HepG2 (cell line): ENCODE measurements around the gene UBE2C. TPM values are rescaled to one million over a fixed set of nuclear protein-coding genes. Genes with fewer than 3 reads are reported as not detected.

Experiments used
- ATAC-seq: fragments of 200-7000 bp; cut with Tn5 transposase; 3 replicates; pipeline ENCODE4 v1.9.1; 2020; ENCODE audit warnings: mild to moderate bottlenecking, moderate library complexity
- BruUV-seq: library from RNA; stranded (reverse); fragments of 400-500 nt; replicated peaks from 2 replicates; lab custom pipeline; 2021; lab: Mats Ljungman, UMichigan
- CTCF ChIA-PET: fragments of 300-600 bp; formaldehyde crosslinking; extraction: SDS; loops from one replicate; lab custom pipeline; 2021; ENCODE audit warnings: low total read pairs, inconsistent platforms, low intra/inter-chr PET ratio; lab: Yijun Ruan, JAX
- POLR2A ChIA-PET: fragments of 350-600 bp; sonication (Branson Sonifier 250); formaldehyde crosslinking; loops from one replicate; lab custom pipeline; 2020; ENCODE audit warnings: antibody characterized with exemption, inconsistent platforms; lab: Yijun Ruan, JAX
- DNase-seq: peaks from one replicate; pipeline ENCODE4 v3.0.0-alpha.2; 2015; ENCODE audit warnings: low spot score
- FAIRE-seq: peaks from 3 replicates; lab custom pipeline; 2011; peaks lifted over from hg19 to GRCh38; lab: Jason Lieb, UNC
- H2AFZ ChIP-seq: one replicate; pipeline ENCODE4 v1.6.1; 2011; ENCODE audit warnings: low read length, inconsistent platforms
- H3K27ac ChIP-seq: fragments of 300-600 bp; 3 replicates; pipeline ENCODE4 v1.8.0; 2011; ENCODE audit warnings: mixed run types, mild to moderate bottlenecking, mixed read lengths, low read length, inconsistent platforms; ENCODE audit not compliant: insufficient read depth; ENCODE audit errors: extremely low read length
- H3K27me3 ChIP-seq, 2 experiments: fragments of 200-600 bp in 1 of 2; 2 replicates in 1 of 2; 3 replicates in 1 of 2; pipeline versions ENCODE4 v1.6.0 to v1.8.0; 2011; ENCODE audit warnings: low read length in 2 of 2, mild to moderate bottlenecking in 2 of 2, moderate library complexity in 2 of 2, inconsistent platforms in 1 of 2; ENCODE audit not compliant: insufficient read depth in 2 of 2, control insufficient read depth in 1 of 2
- H3K36me3 ChIP-seq, 2 experiments: fragments of 200-600 bp in 1 of 2; replicated peaks in 1 of 2; 2 replicates in 1 of 2; 3 replicates in 1 of 2; pipeline versions ENCODE4 v1.5.1 to v1.8.0; 2011; ENCODE audit warnings: low read length in 2 of 2, inconsistent platforms in 1 of 2; ENCODE audit not compliant: insufficient read depth in 2 of 2, control insufficient read depth in 1 of 2
- H3K4me1 ChIP-seq: 2 replicates; pipeline ENCODE4 v1.5.1; 2012; ENCODE audit warnings: low read length, inconsistent platforms; ENCODE audit not compliant: insufficient read depth
- H3K4me2 ChIP-seq: 2 replicates; pipeline ENCODE4 v1.6.0; 2011; ENCODE audit warnings: low read depth, low read length, inconsistent platforms
- H3K4me3 ChIP-seq, 3 experiments: fragments of 200-600 bp in 1 of 3; sonication (generic), shearing (Covaris generic) in 1 of 3; replicated peaks in 1 of 3; 2 replicates each; pipeline ENCODE4 v1.5.1; 2011 to 2016; ENCODE audit warnings: low read length in 3 of 3, inconsistent platforms in 2 of 3, low read depth in 2 of 3, mild to moderate bottlenecking in 2 of 3, control low read depth in 1 of 3, mixed read lengths in 1 of 3; ENCODE audit not compliant: insufficient read depth in 1 of 3
- H3K79me2 ChIP-seq: one replicate; pipeline ENCODE4 v1.6.1; 2011; ENCODE audit warnings: low read length, inconsistent platforms; ENCODE audit not compliant: insufficient read depth
- H3K9ac ChIP-seq: 2 replicates; pipeline ENCODE4 v1.6.0; 2011; ENCODE audit warnings: mild to moderate bottlenecking, low read depth, low read length, inconsistent platforms; ENCODE audit not compliant: insufficient read depth
- H3K9me3 ChIP-seq: 2 replicates; pipeline ENCODE4 v1.5.1; 2012; ENCODE audit warnings: mild to moderate bottlenecking, low read length
- H4K20me1 ChIP-seq: 2 replicates; pipeline ENCODE4 v1.6.0; 2011; ENCODE audit warnings: inconsistent platforms, mild to moderate bottlenecking, low read length, moderate library complexity; ENCODE audit not compliant: insufficient read depth
- ARID5B ChIP-seq: IDR thresholded peaks from 2 replicates; pipeline ENCODE4 v1.4.0; 2020; ENCODE audit warnings: mild to moderate bottlenecking, missing genetic modification reagents
- FOXK2 ChIP-seq: fragments of 450-650 bp; IDR thresholded peaks from 2 replicates; pipeline ENCODE4 v1.6.1; 2016
- MED13 ChIP-seq: sonication (generic); formaldehyde crosslinking; IDR thresholded peaks from 2 replicates; pipeline ENCODE4 v1.5.0; 2020; ENCODE audit warnings: missing genetic modification reagents
- SKI ChIP-seq: fragments of 450-650 bp; IDR thresholded peaks from one replicate; pipeline ENCODE4 v1.6.1; 2018; ENCODE audit warnings: mild to moderate bottlenecking; ENCODE audit not compliant: partially characterized antibody
- SMAD9 ChIP-seq: sonication (generic); formaldehyde crosslinking; IDR thresholded peaks from 2 replicates; pipeline ENCODE4 v1.5.1; 2020; ENCODE audit warnings: mild to moderate bottlenecking, missing genetic modification reagents
- SP2 ChIP-seq: sonication (generic); formaldehyde crosslinking; IDR thresholded peaks from 2 replicates; pipeline ENCODE4 v1.5.1; 2020; ENCODE audit warnings: mild to moderate bottlenecking, missing genetic modification reagents
- STAG1 ChIP-seq: sonication (generic); formaldehyde crosslinking; IDR thresholded peaks from 2 replicates; pipeline ENCODE4 v1.4.0; 2020; ENCODE audit warnings: missing genetic modification reagents
- SUZ12 ChIP-seq: fragments of 150-350 bp; IDR thresholded peaks from 2 replicates; pipeline ENCODE4 v1.6.1; 2014; ENCODE audit warnings: low read depth, low read length
- TFDP2 ChIP-seq: sonication (generic); formaldehyde crosslinking; IDR thresholded peaks from 2 replicates; pipeline ENCODE4 v1.4.0; 2020; ENCODE audit warnings: missing genetic modification reagents
- TGIF2 ChIP-seq: IDR thresholded peaks from 2 replicates; pipeline ENCODE4 v1.6.1; 2016; ENCODE audit warnings: control low read depth, missing compliant biosample characterization
- YEATS2 ChIP-seq: sonication (generic); formaldehyde crosslinking; IDR thresholded peaks from 2 replicates; pipeline ENCODE4 v1.4.0; 2020; ENCODE audit warnings: missing genetic modification reagents, borderline replicate concordance
- ZNF136 ChIP-seq: sonication (generic); formaldehyde crosslinking; IDR thresholded peaks from 2 replicates; pipeline ENCODE4 v1.8.1; 2022; ENCODE audit warnings: low read depth, mild to moderate bottlenecking, moderate library complexity, missing genetic modification reagents
- ZNF331 ChIP-seq: sonication (generic); formaldehyde crosslinking; IDR thresholded peaks from 2 replicates; pipeline ENCODE4 v1.4.0; 2020; ENCODE audit warnings: missing genetic modification reagents
- ZNF605 ChIP-seq: sonication (generic); formaldehyde crosslinking; IDR thresholded peaks from 2 replicates; pipeline ENCODE4 v1.8.0; 2022; ENCODE audit warnings: mild to moderate bottlenecking, missing genetic modification reagents
- WGBS: methylation state at CpG from one replicate; pipeline ENCODE4 v1.1.6; 2017; ENCODE audit warnings: low lambda C conversion rate; 5-methylcytosine and 5-hydroxymethylcytosine counted together
- in situ Hi-C: cut with HindIII; loops from 2 replicates; pipeline ENCODE4 v1.10.0; 2017; ENCODE audit warnings: low pct_unique_long_range_greater_than_20kb; ENCODE audit not compliant: extremely low pct_ligation_motif_present
- intact Hi-C: fragments of 100-400 bp; cut with micrococcal nuclease; formaldehyde crosslinking; loops from one replicate; pipeline ENCODE4 v1.10.0; 2022; ENCODE audit not compliant: unreplicated experiment
- polyA plus RNA-seq, 8 experiments: library from polyadenylated mRNA; depleted of rRNA in 3 of 8; stranded (reverse) in 7 of 8; unstranded in 1 of 8; fragments of >200 nt; fragmentation: Illumina TruSeq in 4 of 8; extraction: Trizol in 4 of 8; gene quantifications; 2 replicates each; pipeline versions ENCODE4 v1.2.1 to v1.2.3, GENCODE V29; 2011 to 2016; ENCODE audit warnings: low read depth in 4 of 8, missing spikeins in 1 of 8, mixed read lengths in 1 of 8; ENCODE audit not compliant: insufficient read depth in 1 of 8
- total RNA-seq, 5 experiments: library from RNA; depleted of rRNA; stranded (reverse); fragments of >200 nt; fragmentation: Illumina TruSeq; extraction: Trizol; gene quantifications; 2 replicates each; pipeline ENCODE4 v1.2.3, GENCODE V29; 2016; ENCODE audit warnings: low read depth in 1 of 5
- TF ChIP-seq, protein P1 (sequence below), 2 experiments: sonication (generic) in 1 of 2; formaldehyde crosslinking in 1 of 2; IDR thresholded peaks; 2 replicates each; pipeline versions ENCODE4 v1.4.0 to v1.6.1; 2018 to 2020; ENCODE audit warnings: missing genetic modification reagents in 2 of 2, borderline replicate concordance in 1 of 2, low read depth in 1 of 2, mild to moderate bottlenecking in 1 of 2, missing biosample characterization in 1 of 2

Gene UBE2C
- total and polyA plus RNA-seq, 2 of the 13 experiments (the other 11 are each of a cell fraction or from before 2014, with no cell fraction given): 100 to 123 TPM

- no peak for TF ChIP-seq TFDP2 (CRISPR knock-in tag)
- TF ChIP-seq YEATS2 (CRISPR knock-in tag): no peak
- no peak for TF ChIP-seq ZNF331 (CRISPR knock-in tag)
- TF ChIP-seq SP2 (CRISPR knock-in tag): no peak
Measured at GRCh38 chr20:45768479-45768878, 44.0 kb upstream of the UBE2C start (continued).

- Histone ChIP-seq H3K4me1 (peaks cover 15% of the 10 kb centered on the region), H3K9ac (no peak overlapping the region), H3K27ac (no peak overlapping the region), H3K27me3 (peaks cover 2 to 15% of the 10 kb centered on the region in 2 experiments; a peak in 3 of 5 replicates), H3K9me3 (no peaks in the 10 kb centered on the region), H4K20me1 (no peaks in the 10 kb centered on the region), H3K4me3 (peak overlapping the region in 1 of 3 experiments; percentile 44; a peak in 2 of 6 replicates), H3K79me2 (no peaks in the 10 kb centered on the region), H2AFZ (peak overlapping the region; percentile 78), H3K36me3 (no peaks in the 10 kb centered on the region), H3K4me2 (peak overlapping the region; percentile 52)
- DNase-seq: peak; percentile 92
- FAIRE-seq: peak; percentile 100
- ATAC-seq: peak; percentile 90
- BruUV-seq: no TSS peak
- intact Hi-C loops (loop anchor here (1.0 to 5.0 kb wide), 4 partner anchors 179 to 409 kb away; partner anchors contain the start of gene SYS1), in situ Hi-C loops (loop anchor here (5.0 kb wide), 4 partner anchors 174 to 454 kb away; partner anchors contain the start of gene EPPIN)
- WGBS: 8% methylated on average over 5 of the region's 5 CpGs
- ChIA-PET POLR2A (interaction anchor here (0.9 to 1.9 kb wide), 11 partner anchors 8 to 452 kb away, joined by 3 to 8 read pairs (median 4); partner anchors contain the start of genes DNTTIP1, SYS1 and WFDC3), CTCF (interaction anchor here (1.0 to 3.6 kb wide), 10 partner anchors 176 to 452 kb away, joined by 3 to 95 read pairs (median 8); no protein-coding TSS in a partner anchor)
- peak; percentile 67 for TF ChIP-seq SKI
- TF ChIP-seq SMAD9 (CRISPR knock-in tag): peak; percentile 89; the same call in 1 of the 2 replicates
- no peak for TF ChIP-seq MED13 (CRISPR knock-in tag)
- TF ChIP-seq ZNF605 (CRISPR knock-in tag): no peak
- TF ChIP-seq SUZ12: peak; percentile 26; the same call in 1 of the 2 replicates
- TF ChIP-seq, protein P1, sequence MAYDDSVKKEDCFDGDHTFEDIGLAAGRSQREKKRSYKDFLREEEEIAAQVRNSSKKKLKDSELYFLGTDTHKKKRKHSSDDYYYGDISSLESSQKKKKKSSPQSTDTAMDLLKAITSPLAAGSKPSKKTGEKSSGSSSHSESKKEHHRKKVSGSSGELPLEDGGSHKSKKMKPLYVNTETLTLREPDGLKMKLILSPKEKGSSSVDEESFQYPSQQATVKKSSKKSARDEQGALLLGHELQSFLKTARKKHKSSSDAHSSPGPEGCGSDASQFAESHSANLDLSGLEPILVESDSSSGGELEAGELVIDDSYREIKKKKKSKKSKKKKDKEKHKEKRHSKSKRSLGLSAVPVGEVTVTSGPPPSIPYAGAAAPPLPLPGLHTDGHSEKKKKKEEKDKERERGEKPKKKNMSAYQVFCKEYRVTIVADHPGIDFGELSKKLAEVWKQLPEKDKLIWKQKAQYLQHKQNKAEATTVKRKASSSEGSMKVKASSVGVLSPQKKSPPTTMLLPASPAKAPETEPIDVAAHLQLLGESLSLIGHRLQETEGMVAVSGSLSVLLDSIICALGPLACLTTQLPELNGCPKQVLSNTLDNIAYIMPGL (CRISPR knock-in tag; IDR thresholded peaks at IDR 0.05; ENCODE audit: borderline replicate concordance in 1 of 2, low read depth in 1 of 2): peak; percentile 57 to 86; a peak in 2 of 4 replicates
- TF ChIP-seq FOXK2: peak; percentile 85
- TF ChIP-seq STAG1 (CRISPR knock-in tag): peak; percentile 100
- TF ChIP-seq ARID5B: peak; percentile 67
- peak; percentile 67; the same call in 1 of the 2 replicates for TF ChIP-seq ZNF136
- peak; percentile 67; the same call in 1 of the 2 replicates for TF ChIP-seq TGIF2 (CRISPR knock-in tag)
Measured at GRCh38 chr20:45771182-45771759, 41.2 kb upstream of the UBE2C start.
